GM10266 (cell line): ENCODE measurements around the gene RIC1.

Experiments used
- DNase-seq: peaks from one replicate; pipeline ENCODE4 v3.0.0; 2012; ENCODE audit errors: extremely low spot score
- CTCF ChIP-seq: IDR thresholded peaks from 2 replicates; pipeline ENCODE4 v1.5.1; 2012; ENCODE audit warnings: mild to moderate bottlenecking, low read depth; ENCODE audit not compliant: control insufficient read depth, insufficient read depth; ENCODE audit errors: missing control alignments

Gene RIC1

DNA sequence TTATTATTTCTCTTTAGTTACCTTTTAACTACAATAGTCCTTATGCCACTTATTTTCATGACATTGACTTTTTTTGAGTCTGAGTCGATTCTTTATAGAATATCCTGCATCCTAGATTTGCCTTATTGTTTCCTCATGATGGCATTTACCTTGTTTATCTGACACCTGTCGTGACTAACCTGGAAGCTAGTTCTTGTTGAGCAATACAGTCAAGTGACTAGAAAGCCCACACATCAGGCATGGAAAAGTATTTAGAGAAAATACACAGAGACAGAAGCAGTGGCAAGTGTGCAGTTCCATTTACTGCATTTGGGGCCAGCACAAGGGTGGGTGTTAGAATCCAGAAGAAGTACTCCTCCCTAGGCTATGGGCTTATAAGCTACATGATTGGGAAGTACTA, 106.2 kb downstream of the RIC1 start:
- no peak for DNase-seq
- no peak for TF ChIP-seq CTCF

DNA sequence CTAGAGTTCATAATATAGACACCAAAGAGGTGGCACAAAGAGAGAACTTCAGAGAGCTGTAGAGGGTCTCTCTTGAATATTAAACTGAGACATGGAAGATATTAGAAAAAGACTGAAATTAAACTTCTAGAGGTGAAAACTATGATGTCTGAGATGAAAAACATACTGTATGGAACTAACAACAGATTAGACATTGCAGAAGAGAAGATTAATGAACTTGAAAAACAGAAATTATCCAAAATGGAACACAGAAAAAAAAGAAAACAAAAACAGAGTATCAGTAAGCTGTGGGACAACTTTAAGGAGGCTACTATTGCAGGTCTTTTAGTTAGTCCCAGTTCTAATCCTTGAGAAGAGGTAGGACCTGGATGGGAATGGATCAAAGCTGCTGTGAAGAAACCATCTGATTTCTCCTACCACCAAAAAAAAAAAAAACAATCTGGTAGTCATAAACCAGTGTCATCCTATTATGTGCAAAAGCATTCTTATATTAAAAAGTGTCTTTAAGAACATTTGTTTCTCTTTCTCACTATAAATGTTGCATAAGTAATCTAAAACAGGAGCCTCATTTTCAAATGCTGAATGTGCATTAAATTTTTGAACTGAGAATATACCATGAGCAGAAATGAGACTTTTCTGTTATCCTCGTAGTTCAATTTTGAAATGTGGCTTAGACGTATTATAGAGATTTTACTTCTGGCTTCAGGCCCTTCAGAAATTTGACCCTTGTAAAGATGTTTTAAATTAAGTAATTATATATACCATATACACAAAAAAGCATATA, 107.8 kb downstream of the RIC1 start:
- DNase-seq: no peak
- no peak for TF ChIP-seq CTCF

DNA sequence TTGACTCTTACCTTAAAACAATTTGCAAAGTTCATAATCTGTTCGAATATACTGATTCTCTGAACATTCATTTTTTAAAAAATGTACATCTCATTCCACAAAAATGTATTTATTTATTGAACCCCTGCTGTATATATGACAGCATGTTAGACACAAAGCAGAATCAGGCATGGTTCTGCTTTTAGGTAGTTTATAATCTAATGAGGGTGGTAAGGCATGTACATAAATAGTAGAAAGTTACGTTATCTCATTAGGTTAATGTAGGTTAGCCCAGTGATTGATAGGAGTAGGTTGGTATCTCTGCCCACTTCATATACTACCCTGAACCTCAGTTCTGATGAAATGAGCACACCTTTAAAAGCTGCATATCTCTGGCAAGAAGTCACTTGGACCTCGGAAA, 114.2 kb downstream of the RIC1 start:
- DNase-seq: no peak
- no peak for TF ChIP-seq CTCF

DNA sequence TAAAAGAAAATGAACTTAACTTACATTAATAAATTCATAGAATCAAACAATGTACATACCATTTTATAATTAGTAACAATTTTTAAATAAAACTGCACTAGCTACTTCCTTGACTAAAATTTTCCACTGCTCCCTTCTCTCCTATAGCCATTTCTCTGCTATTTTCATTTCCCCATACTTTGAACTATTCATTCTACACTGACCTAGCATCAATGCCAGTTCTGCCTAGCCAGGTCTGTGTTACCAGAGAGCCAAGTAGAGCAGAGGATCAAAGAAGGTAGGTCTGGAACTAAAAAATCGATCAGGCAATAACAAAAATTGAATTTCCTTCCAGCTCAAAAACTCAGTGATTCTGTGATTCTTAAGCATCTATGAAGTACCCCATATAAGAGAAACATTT, 119.5 kb downstream of the RIC1 start:
- no peak for DNase-seq
- TF ChIP-seq CTCF: no peak

GRCh38 chr9:5749306-5749705, 120.4 kb downstream of the RIC1 start:
- DNase-seq: no peak
- no peak for TF ChIP-seq CTCF

DNA sequence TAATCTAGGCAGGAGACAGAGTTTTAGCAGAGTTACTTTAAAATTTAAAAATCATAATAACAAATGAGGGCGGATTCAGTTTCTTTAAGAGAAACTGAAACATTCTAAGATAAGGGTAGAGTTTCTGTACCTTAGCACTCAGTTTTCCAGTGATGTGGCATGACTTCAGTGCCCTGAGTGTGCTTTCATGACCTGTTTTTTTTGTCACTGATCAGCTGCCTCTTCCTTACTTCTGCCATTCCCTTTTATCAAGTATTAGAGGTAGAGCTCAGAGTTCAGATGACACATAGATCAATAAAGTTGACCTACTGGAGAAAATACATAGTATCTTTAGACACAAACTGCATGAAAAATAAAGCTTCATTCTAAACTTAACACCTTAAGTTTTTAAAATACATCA, 121.7 kb downstream of the RIC1 start:
- TF ChIP-seq CTCF: no peak
- DNase-seq: no peak

- DNase-seq: no peak
- no peak for TF ChIP-seq CTCF
Measured at GRCh38 chr9:5756633-5757032, 127.7 kb downstream of the RIC1 start.
